Neural cell (in vitro differentiated cells): Measurements from ENCODE around the gene ENDOV. TPM values are rescaled to one million over a fixed set of nuclear protein-coding genes. Genes with fewer than 3 reads are reported as not detected.

Source experiments
- H2AFZ ChIP-seq: fragments of 200-600, 300-800 bp; sonication (generic), shearing (Covaris generic); 2 replicates; pipeline ENCODE4 v1.6.0; 2014; ENCODE audit warnings: low read depth, mild to moderate bottlenecking, antibody characterized with exemption, low read length, moderate library complexity
- H3F3A ChIP-seq: fragments of 200-600 bp; shearing (Covaris generic); 2 replicates; pipeline ENCODE4 v1.6.1; 2016; ENCODE audit warnings: mild to moderate bottlenecking, moderate library complexity, mixed read lengths, antibody characterized with exemption, low read length; ENCODE audit not compliant: insufficient read depth, poor library complexity, severe bottlenecking
- H3K27ac ChIP-seq: fragments of 200-600, 300-800 bp; sonication (generic), shearing (Covaris generic); 2 replicates; pipeline ENCODE4 v1.5.1; 2014; ENCODE audit warnings: mild to moderate bottlenecking, low read length, moderate library complexity
- H3K27me3 ChIP-seq: fragments of 300-800, 200-600 bp; sonication (generic), shearing (Covaris generic); 2 replicates; pipeline ENCODE4 v1.6.0; 2014; ENCODE audit warnings: mild to moderate bottlenecking, low read depth, low read length, moderate library complexity; ENCODE audit not compliant: insufficient read depth
- H3K36me3 ChIP-seq: fragments of 300-800, 200-600 bp; sonication (generic), shearing (Covaris generic); 2 replicates; pipeline ENCODE4 v1.5.1; 2014; ENCODE audit warnings: mild to moderate bottlenecking, antibody characterized with exemption, low read length, moderate library complexity; ENCODE audit not compliant: insufficient read depth
- H3K4me2 ChIP-seq: fragments of 300-800, 200-600 bp; sonication (generic), shearing (Covaris generic); 2 replicates; pipeline ENCODE4 v1.6.0; 2014; ENCODE audit warnings: mild to moderate bottlenecking, low read length
- H3K4me3 ChIP-seq: fragments of 300-800, 200-600 bp; sonication (generic), shearing (Covaris generic); 2 replicates; pipeline ENCODE4 v1.5.1; 2014; ENCODE audit warnings: mild to moderate bottlenecking, low read length, moderate library complexity
- H3K79me2 ChIP-seq: fragments of 200-600 bp; shearing (Covaris generic); replicated peaks from 2 replicates; pipeline ENCODE4 v1.6.0; 2014; ENCODE audit warnings: mild to moderate bottlenecking, low read length, moderate library complexity; ENCODE audit not compliant: insufficient read depth
- H3K9ac ChIP-seq: fragments of 300-800, 200-600 bp; sonication (generic), shearing (Covaris generic); 2 replicates; pipeline ENCODE4 v1.6.1; 2016; ENCODE audit warnings: mild to moderate bottlenecking, low read length, mixed read lengths
- H3K9me2 ChIP-seq: fragments of 200-600 bp; shearing (Covaris generic); 2 replicates; pipeline ENCODE4 v1.6.1; 2016; ENCODE audit warnings: mild to moderate bottlenecking, low read length, mixed read lengths; ENCODE audit not compliant: insufficient read depth
- H3K9me3 ChIP-seq: fragments of 200-600, 300-800 bp; sonication (generic), shearing (Covaris generic); 2 replicates; pipeline ENCODE4 v1.6.1; 2016; ENCODE audit warnings: mild to moderate bottlenecking, mixed run types, low read length, moderate library complexity, mixed read lengths
- H4K20me1 ChIP-seq: fragments of 200-600 bp; shearing (Covaris generic); 2 replicates; pipeline ENCODE4 v1.6.1; 2016; ENCODE audit warnings: mild to moderate bottlenecking, mixed run types; ENCODE audit not compliant: insufficient read depth
- EP300 ChIP-seq: fragments of 450-650 bp; conservative IDR thresholded peaks from 2 replicates; pipeline ENCODE4 v1.6.1; 2014; ENCODE audit warnings: antibody characterized with exemption, mild to moderate bottlenecking, moderate library complexity; ENCODE audit not compliant: poor library complexity, severe bottlenecking
- EZH2 ChIP-seq: fragments of 200-600, 300-800 bp; shearing (Covaris generic), sonication (generic); IDR thresholded peaks from 2 replicates; pipeline ENCODE4 v1.6.1; 2014; ENCODE audit warnings: antibody characterized with exemption, low read length, borderline replicate concordance, mild to moderate bottlenecking; ENCODE audit not compliant: insufficient read depth, poor library complexity, severe bottlenecking
- MXI1 ChIP-seq: fragments of 450-650 bp; conservative IDR thresholded peaks from 2 replicates; pipeline ENCODE4 v1.6.1; 2014; ENCODE audit warnings: antibody characterized with exemption, mild to moderate bottlenecking; ENCODE audit not compliant: poor library complexity, severe bottlenecking
- POLR2AphosphoS5 ChIP-seq: IDR thresholded peaks from 2 replicates; pipeline ENCODE4 v1.6.1; 2012
- RAD21 ChIP-seq: fragments of 450-650 bp; conservative IDR thresholded peaks from 2 replicates; pipeline ENCODE4 v1.6.1; 2014; ENCODE audit warnings: antibody characterized with exemption, mild to moderate bottlenecking, moderate library complexity
- SMC3 ChIP-seq: fragments of 450-650 bp; conservative IDR thresholded peaks from 2 replicates; pipeline ENCODE4 v1.6.1; 2014; ENCODE audit warnings: antibody characterized with exemption, mild to moderate bottlenecking, moderate library complexity; ENCODE audit not compliant: poor library complexity
- TAF1 ChIP-seq: IDR thresholded peaks from 2 replicates; pipeline ENCODE4 v1.6.1; 2012; ENCODE audit warnings: low read depth
- polyA plus RNA-seq: library from polyadenylated mRNA; depleted of rRNA; stranded (reverse); fragments of >200 nt; gene quantifications from 2 replicates; pipeline ENCODE4 v1.2.3, GENCODE V29; 2014
- TF ChIP-seq, protein P1 (sequence below): fragments of 450-650 bp; IDR thresholded peaks from 2 replicates; pipeline ENCODE4 v1.5.1; 2014; ENCODE audit warnings: antibody characterized with exemption, mild to moderate bottlenecking, moderate library complexity; ENCODE audit not compliant: poor library complexity, severe bottlenecking
- TF ChIP-seq, protein P2 (sequence below): IDR thresholded peaks from 2 replicates; pipeline ENCODE4 v1.6.1; 2012; ENCODE audit warnings: borderline replicate concordance

ENDOV gene
- polyA plus RNA-seq, 1 donor from 2014 or later: 31.2 TPM

DNA sequence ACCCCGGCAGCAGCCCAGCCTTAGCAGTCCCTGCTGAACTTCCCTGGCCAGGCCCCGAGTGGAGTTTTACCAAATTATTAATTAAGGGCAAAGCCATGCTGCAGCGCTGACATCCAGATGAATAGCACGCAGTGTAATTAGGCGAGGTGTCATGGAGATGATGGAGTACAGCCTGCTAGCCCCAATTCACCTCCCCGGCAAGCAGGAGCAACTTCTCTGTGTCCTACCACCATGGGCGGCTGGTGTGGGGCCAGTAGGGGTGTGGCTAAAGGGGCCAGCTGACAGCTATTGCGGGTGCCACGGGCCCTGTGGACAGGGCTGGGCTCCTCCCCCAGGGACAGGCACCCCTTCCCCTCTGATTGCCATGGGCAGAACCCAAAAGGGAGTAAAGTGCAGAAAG lies 24.5 kb downstream of the ENDOV start:
- Histone ChIP-seq H3K27me3 (no peaks in the 10 kb centered on the region), H4K20me1 (no peaks in the 10 kb centered on the region), H3K4me3 (no peak overlapping the region), H2AFZ (no peak overlapping the region), H3K9ac (no peak overlapping the region), H3K4me2 (no peak overlapping the region), H3K9me3 (no peaks in the 10 kb centered on the region), H3F3A (no peaks in the 10 kb centered on the region), H3K9me2 (no peaks in the 10 kb centered on the region), H3K27ac (no peak overlapping the region), H3K79me2 (no peaks in the 10 kb centered on the region), H3K36me3 (no peaks in the 10 kb centered on the region)
- no peak for TF ChIP-seq SMC3
- TF ChIP-seq RAD21: no peak
- TF ChIP-seq POLR2AphosphoS5: no peak
- no peak for TF ChIP-seq EZH2
- TF ChIP-seq, protein P1, sequence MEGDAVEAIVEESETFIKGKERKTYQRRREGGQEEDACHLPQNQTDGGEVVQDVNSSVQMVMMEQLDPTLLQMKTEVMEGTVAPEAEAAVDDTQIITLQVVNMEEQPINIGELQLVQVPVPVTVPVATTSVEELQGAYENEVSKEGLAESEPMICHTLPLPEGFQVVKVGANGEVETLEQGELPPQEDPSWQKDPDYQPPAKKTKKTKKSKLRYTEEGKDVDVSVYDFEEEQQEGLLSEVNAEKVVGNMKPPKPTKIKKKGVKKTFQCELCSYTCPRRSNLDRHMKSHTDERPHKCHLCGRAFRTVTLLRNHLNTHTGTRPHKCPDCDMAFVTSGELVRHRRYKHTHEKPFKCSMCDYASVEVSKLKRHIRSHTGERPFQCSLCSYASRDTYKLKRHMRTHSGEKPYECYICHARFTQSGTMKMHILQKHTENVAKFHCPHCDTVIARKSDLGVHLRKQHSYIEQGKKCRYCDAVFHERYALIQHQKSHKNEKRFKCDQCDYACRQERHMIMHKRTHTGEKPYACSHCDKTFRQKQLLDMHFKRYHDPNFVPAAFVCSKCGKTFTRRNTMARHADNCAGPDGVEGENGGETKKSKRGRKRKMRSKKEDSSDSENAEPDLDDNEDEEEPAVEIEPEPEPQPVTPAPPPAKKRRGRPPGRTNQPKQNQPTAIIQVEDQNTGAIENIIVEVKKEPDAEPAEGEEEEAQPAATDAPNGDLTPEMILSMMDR: no peak
- no peak for TF ChIP-seq EP300
- TF ChIP-seq, protein P2, sequence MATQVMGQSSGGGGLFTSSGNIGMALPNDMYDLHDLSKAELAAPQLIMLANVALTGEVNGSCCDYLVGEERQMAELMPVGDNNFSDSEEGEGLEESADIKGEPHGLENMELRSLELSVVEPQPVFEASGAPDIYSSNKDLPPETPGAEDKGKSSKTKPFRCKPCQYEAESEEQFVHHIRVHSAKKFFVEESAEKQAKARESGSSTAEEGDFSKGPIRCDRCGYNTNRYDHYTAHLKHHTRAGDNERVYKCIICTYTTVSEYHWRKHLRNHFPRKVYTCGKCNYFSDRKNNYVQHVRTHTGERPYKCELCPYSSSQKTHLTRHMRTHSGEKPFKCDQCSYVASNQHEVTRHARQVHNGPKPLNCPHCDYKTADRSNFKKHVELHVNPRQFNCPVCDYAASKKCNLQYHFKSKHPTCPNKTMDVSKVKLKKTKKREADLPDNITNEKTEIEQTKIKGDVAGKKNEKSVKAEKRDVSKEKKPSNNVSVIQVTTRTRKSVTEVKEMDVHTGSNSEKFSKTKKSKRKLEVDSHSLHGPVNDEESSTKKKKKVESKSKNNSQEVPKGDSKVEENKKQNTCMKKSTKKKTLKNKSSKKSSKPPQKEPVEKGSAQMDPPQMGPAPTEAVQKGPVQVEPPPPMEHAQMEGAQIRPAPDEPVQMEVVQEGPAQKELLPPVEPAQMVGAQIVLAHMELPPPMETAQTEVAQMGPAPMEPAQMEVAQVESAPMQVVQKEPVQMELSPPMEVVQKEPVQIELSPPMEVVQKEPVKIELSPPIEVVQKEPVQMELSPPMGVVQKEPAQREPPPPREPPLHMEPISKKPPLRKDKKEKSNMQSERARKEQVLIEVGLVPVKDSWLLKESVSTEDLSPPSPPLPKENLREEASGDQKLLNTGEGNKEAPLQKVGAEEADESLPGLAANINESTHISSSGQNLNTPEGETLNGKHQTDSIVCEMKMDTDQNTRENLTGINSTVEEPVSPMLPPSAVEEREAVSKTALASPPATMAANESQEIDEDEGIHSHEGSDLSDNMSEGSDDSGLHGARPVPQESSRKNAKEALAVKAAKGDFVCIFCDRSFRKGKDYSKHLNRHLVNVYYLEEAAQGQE: no peak
- no peak for TF ChIP-seq TAF1
- TF ChIP-seq MXI1: no peak

GRCh38 chr17:80441133-80441578 lies 26.2 kb downstream of the ENDOV start:
- TF ChIP-seq, protein P1: no peak
- TF ChIP-seq, protein P2: peak; percentile 88
- no peaks in the 10 kb centered on the region for H3K9me2 ChIP-seq
- no peaks in the 10 kb centered on the region for H3K9me3 ChIP-seq
- no peaks in the 10 kb centered on the region for H3F3A ChIP-seq
- no peaks in the 10 kb centered on the region for H4K20me1 ChIP-seq
- H3K36me3 ChIP-seq: no peaks in the 10 kb centered on the region
- H2AFZ ChIP-seq: no peak overlapping the region
- H3K4me2 ChIP-seq: no peak overlapping the region
- no peaks in the 10 kb centered on the region for H3K27me3 ChIP-seq
- H3K79me2 ChIP-seq: no peaks in the 10 kb centered on the region
- no peak overlapping the region for H3K27ac ChIP-seq
- H3K4me3 ChIP-seq: no peak overlapping the region
- H3K9ac ChIP-seq: no peak overlapping the region
